H1 (cell line): ENCODE measurements around the gene RPS21.

ENCODE experiments used
- CEBPB ChIP-seq: IDR thresholded peaks from 2 replicates; pipeline ENCODE4 v1.6.1; 2012; ENCODE audit warnings: low read depth, low read length
- CTCF ChIP-seq, 3 experiments: IDR thresholded peaks; 1 replicate in 2 of 3; 2 replicates in 1 of 3; pipeline versions ENCODE4 v1.5.1 to v1.6.1; 2011; ENCODE audit warnings: low read length in 3 of 3, mild to moderate bottlenecking in 3 of 3, inconsistent platforms in 2 of 3, low read depth in 1 of 3, moderate library complexity in 1 of 3; ENCODE audit not compliant: insufficient read depth in 1 of 3; ENCODE audit errors: control extremely low read depth in 1 of 3
- GTF2F1 ChIP-seq: IDR thresholded peaks from 2 replicates; pipeline ENCODE4 v1.6.1; 2012; ENCODE audit warnings: low read depth, low read length, improper control_type of control experiment, borderline replicate concordance
- MAX ChIP-seq: IDR thresholded peaks from 2 replicates; pipeline ENCODE4 v1.6.1; 2012; ENCODE audit warnings: inconsistent platforms
- POLR2A ChIP-seq, 2 experiments: IDR thresholded peaks; 1 replicate in 1 of 2; 2 replicates in 1 of 2; pipeline ENCODE4 v1.6.1; 2011; ENCODE audit warnings: low read depth in 2 of 2, low read length in 2 of 2, mild to moderate bottlenecking in 2 of 2; ENCODE audit errors: control extremely low read depth in 1 of 2
- RAD21 ChIP-seq, 2 experiments: IDR thresholded peaks in 1 of 2; conservative IDR thresholded peaks in 1 of 2; 2 replicates each; pipeline ENCODE4 v1.6.1; 2011; ENCODE audit warnings: low read depth in 2 of 2, low read length in 2 of 2, improper control_type of control experiment in 1 of 2, inconsistent platforms in 1 of 2, mild to moderate bottlenecking in 1 of 2, moderate library complexity in 1 of 2
- RNF2 ChIP-seq: fragments of 200-900, 300-1000 bp; sonication (generic); IDR thresholded peaks from 2 replicates; pipeline ENCODE4 v1.7.1; 2016; ENCODE audit warnings: borderline replicate concordance, low read depth, mild to moderate bottlenecking, antibody characterized with exemption, low read length; ENCODE audit not compliant: poor library complexity, severe bottlenecking; ENCODE audit errors: missing control alignments
- SP1 ChIP-seq: IDR thresholded peaks from 2 replicates; pipeline ENCODE4 v1.6.1; 2011; ENCODE audit warnings: low read depth, low read length
- SUZ12 ChIP-seq: fragments of 200-600 bp; sonication (generic); IDR thresholded peaks from 2 replicates; pipeline ENCODE4 v1.6.1; 2012; ENCODE audit warnings: mild to moderate bottlenecking, inconsistent platforms, low read length, moderate library complexity, mixed read lengths
- TBP ChIP-seq: IDR thresholded peaks from 2 replicates; pipeline ENCODE4 v1.6.1; 2011; ENCODE audit warnings: low read depth, low read length, improper control_type of control experiment
- TF ChIP-seq, protein P1 (sequence below): IDR thresholded peaks from 2 replicates; pipeline ENCODE4 v1.6.1; 2012; ENCODE audit warnings: low read length, inconsistent platforms

GRCh38 chr20:62350629-62351422 is 36.1 kb upstream of the RPS21 start:
- no peak for TF ChIP-seq MAX
- no peak for TF ChIP-seq CEBPB
- TF ChIP-seq TBP, result no peak
- TF ChIP-seq, protein P1, sequence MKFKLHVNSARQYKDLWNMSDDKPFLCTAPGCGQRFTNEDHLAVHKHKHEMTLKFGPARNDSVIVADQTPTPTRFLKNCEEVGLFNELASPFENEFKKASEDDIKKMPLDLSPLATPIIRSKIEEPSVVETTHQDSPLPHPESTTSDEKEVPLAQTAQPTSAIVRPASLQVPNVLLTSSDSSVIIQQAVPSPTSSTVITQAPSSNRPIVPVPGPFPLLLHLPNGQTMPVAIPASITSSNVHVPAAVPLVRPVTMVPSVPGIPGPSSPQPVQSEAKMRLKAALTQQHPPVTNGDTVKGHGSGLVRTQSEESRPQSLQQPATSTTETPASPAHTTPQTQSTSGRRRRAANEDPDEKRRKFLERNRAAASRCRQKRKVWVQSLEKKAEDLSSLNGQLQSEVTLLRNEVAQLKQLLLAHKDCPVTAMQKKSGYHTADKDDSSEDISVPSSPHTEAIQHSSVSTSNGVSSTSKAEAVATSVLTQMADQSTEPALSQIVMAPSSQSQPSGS, result no peak
- no peak for TF ChIP-seq RNF2
- no peak for TF ChIP-seq GTF2F1
- no peak for TF ChIP-seq CTCF (IDR thresholded peaks at IDR 0.05; ENCODE audit: control extremely low read depth in 1 of 3, insufficient read depth in 1 of 3, low read depth in 1 of 3, low read length in 3 of 3)
- TF ChIP-seq SUZ12, result no peak
- TF ChIP-seq RAD21 (IDR thresholded peaks at IDR 0.05 in 1 of 2, conservative IDR thresholded peaks at IDR 0.05 in 1 of 2; ENCODE audit: low read depth in 2 of 2, low read length in 2 of 2), result no peak
- no peak for TF ChIP-seq POLR2A (IDR thresholded peaks at IDR 0.05; ENCODE audit: control extremely low read depth in 1 of 2, low read depth in 2 of 2, low read length in 2 of 2)
- TF ChIP-seq SP1, result no peak
